Brain microvascular endothelial cell (primary cell): Measurements from ENCODE around the gene CNTNAP2.
"Not testable (repeated sequence)": the region's sequence is repeated elsewhere in the genome, so short reads cannot be mapped to it uniquely, and the experiment has no call there.

ENCODE experiments used
- DNase-seq: peaks from one replicate; pipeline ENCODE4 v3.0.0-alpha.2; 2020
- H3K27ac ChIP-seq: fragments of 250-450 bp; sonication (Bioruptor Pico); 2 replicates; pipeline ENCODE4 v1.5.1; 2020; ENCODE audit warnings: mild to moderate bottlenecking, moderate library complexity
- H3K27me3 ChIP-seq: fragments of 250-450 bp; sonication (Bioruptor Pico); replicated peaks from 2 replicates; pipeline ENCODE4 v1.5.1; 2020; ENCODE audit warnings: mild to moderate bottlenecking
- H3K36me3 ChIP-seq: fragments of 250-450 bp; sonication (Bioruptor Pico); replicated peaks from 2 replicates; pipeline ENCODE4 v1.5.1; 2020; ENCODE audit warnings: mild to moderate bottlenecking
- H3K4me3 ChIP-seq: 2 replicates; pipeline ENCODE4 v1.5.1; 2011; ENCODE audit warnings: low read depth, mild to moderate bottlenecking, control low read depth, low read length, moderate library complexity
- CTCF ChIP-seq: IDR thresholded peaks from 2 replicates; pipeline ENCODE4 v1.5.1; 2011; ENCODE audit warnings: low read depth, mild to moderate bottlenecking, moderate library complexity, low read length, control low read depth, inconsistent platforms; ENCODE audit errors: missing control alignments
- in situ Hi-C: cut with HindIII; loops from 2 replicates; pipeline ENCODE4 v1.10.0; 2017; ENCODE audit warnings: low sequenced_read_pairs, low pct_ligation_motif_present

The CNTNAP2 gene

GRCh38 chr7:146232604-146233003, 116.0 kb downstream of the CNTNAP2 start:
- Histone ChIP-seq H3K4me3 (no peak overlapping the region), H3K27me3 (no peaks in the 10 kb centered on the region), H3K36me3 (no peaks in the 10 kb centered on the region), H3K27ac (no peak overlapping the region)
- TF ChIP-seq CTCF, result no peak
- no peak for DNase-seq
- in situ Hi-C loops, result no loop called here

GRCh38 chr7:146235195-146235594, 118.6 kb downstream of the CNTNAP2 start:
- H3K27me3 ChIP-seq, result no peaks in the 10 kb centered on the region
- no peak for TF ChIP-seq CTCF
- DNase-seq, result no peak
- H3K4me3 ChIP-seq, result no peak overlapping the region
- no peak overlapping the region for H3K27ac ChIP-seq
- no peaks in the 10 kb centered on the region for H3K36me3 ChIP-seq
- in situ Hi-C loops, result no loop called here

DNA sequence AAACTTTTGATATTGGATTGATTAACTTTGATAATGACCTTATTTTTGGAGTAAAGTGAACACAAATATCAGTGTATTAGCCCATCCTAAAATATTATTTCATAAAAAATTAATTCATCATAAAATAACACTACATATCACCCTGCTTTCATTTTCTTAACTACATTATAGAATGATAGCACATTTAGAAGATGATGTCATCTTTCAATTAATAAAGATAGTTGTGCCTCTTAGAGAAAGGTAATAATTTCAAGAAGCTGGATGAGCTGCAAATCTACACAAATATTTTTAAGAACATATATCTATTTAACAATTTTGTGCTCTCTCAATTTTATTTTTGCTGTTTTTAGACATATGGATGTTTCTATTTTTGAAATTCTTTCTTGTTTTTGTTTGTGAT, 126.1 kb downstream of the CNTNAP2 start:
- Histone ChIP-seq H3K4me3 (no peak overlapping the region), H3K36me3 (no peaks in the 10 kb centered on the region), H3K27me3 (no peaks in the 10 kb centered on the region), H3K27ac (no peak overlapping the region)
- no peak for TF ChIP-seq CTCF
- DNase-seq, result no peak
- in situ Hi-C loops, result no loop called here

- H3K27ac ChIP-seq, H3K27me3 ChIP-seq, H3K36me3 ChIP-seq, H3K4me3 ChIP-seq, in situ Hi-C loops, DNase-seq: not testable (repeated sequence)
Measured at GRCh38 chr7:146247991-146248390, 131.4 kb downstream of the CNTNAP2 start.

- H3K27ac ChIP-seq, in situ Hi-C loops, H3K36me3 ChIP-seq, DNase-seq, H3K27me3 ChIP-seq, H3K4me3 ChIP-seq: not testable (repeated sequence)
Measured at GRCh38 chr7:146248744-146249143, 132.1 kb downstream of the CNTNAP2 start.

GRCh38 chr7:146249272-146249671, 132.7 kb downstream of the CNTNAP2 start:
- H3K27me3 ChIP-seq, result no peaks in the 10 kb centered on the region
- no peak for DNase-seq
- H3K27ac ChIP-seq, result no peak overlapping the region
- no peak for TF ChIP-seq CTCF
- in situ Hi-C loops, result no loop called here
- no peak overlapping the region for H3K4me3 ChIP-seq
- H3K36me3 ChIP-seq, result no peaks in the 10 kb centered on the region

GRCh38 chr7:146255609-146256008, 139.0 kb downstream of the CNTNAP2 start:
- no peak overlapping the region for H3K4me3 ChIP-seq
- no peak overlapping the region for H3K27ac ChIP-seq
- TF ChIP-seq CTCF, result no peak
- no peak for DNase-seq
- H3K27me3 ChIP-seq, result no peaks in the 10 kb centered on the region
- in situ Hi-C loops, result no loop called here
- no peaks in the 10 kb centered on the region for H3K36me3 ChIP-seq
